ENCODE measurements around the gene SV2A.

SV2A gene

DNA sequence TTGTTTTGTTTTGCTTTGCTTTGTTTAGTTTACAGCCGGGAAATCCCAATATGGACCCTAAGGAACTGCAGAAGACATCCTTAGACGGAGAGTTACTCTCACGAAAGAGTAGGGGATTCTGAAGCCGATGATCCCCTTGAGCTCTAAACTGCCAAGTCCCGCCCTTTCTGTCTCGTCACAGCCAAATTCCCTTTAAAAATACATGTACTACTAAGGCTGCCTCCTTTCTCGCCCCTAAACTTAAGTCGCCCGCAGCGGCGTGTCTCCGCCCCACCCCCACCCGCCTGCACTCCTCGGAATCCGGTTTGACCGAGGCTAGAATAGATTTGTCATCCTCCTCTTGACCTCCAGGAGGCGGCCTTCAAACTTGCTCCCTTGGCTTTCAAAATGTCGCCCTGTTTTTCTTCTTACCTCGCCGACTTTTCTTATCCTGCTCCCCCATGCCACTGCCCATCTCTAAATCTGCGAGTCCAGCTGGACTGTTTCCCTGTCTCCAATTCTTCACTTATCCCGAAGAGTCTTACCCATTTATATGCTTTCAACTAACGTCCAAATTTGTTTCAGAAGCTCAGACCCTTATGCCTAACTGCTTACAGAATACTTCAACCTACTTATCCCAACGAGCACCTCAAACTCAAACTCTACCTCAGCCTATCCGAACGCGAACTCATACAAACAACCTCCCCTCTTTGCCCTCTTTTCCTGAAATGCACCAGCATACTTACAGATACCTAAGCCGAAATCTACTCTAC is 29.2 kb downstream of the SV2A start (continued):
- TF ChIP-seq SP2 (tag by site-specific recombination; IDR thresholded peaks at IDR 0.05) (no peak; the same call in 1 of the 2 replicates), ZFHX2 (tag by site-specific recombination; conservative IDR thresholded peaks at IDR 0.05) (no peak; the same call in 1 of the 2 replicates), ZNF626 (tag by site-specific recombination; IDR thresholded peaks at IDR 0.05) (no peak), ZNF660 (tag by site-specific recombination; IDR thresholded peaks at IDR 0.05) (peak; percentile 77; the same call in 1 of the 2 replicates), TRIM28 (IDR thresholded peaks at IDR 0.05; ENCODE audit: borderline replicate concordance, low read length) (peak; percentile 71; the same call in 1 of the 2 replicates), ZNF202 (tag by site-specific recombination; IDR thresholded peaks at IDR 0.05; ENCODE audit: borderline replicate concordance) (no peak), ZIC2 (tag by site-specific recombination; IDR thresholded peaks at IDR 0.05) (no peak), ZSCAN23 (tag by site-specific recombination; IDR thresholded peaks at IDR 0.05) (0 out of 2 replicates have a peak, but pooled peaks have one; percentile 15), ZNF830 (tag by site-specific recombination; IDR thresholded peaks at IDR 0.05; ENCODE audit: low read depth) (no peak), TCF7L2 (IDR thresholded peaks at IDR 0.05; ENCODE audit: borderline replicate concordance, low read depth, low read length) (no peak), RBAK (tag by site-specific recombination; IDR thresholded peaks at IDR 0.05) (no peak), SP3 (tag by site-specific recombination; IDR thresholded peaks at IDR 0.05) (no peak), IKZF3 (tag by site-specific recombination; IDR thresholded peaks at IDR 0.05) (peak; percentile 58), KLF1 (tag by site-specific recombination; IDR thresholded peaks at IDR 0.05) (peak; percentile 30; the same call in 1 of the 2 replicates), MZF1 (tag by site-specific recombination; IDR thresholded peaks at IDR 0.05; ENCODE audit: borderline replicate concordance) (peak; percentile 95), KLF10 (tag by site-specific recombination; IDR thresholded peaks at IDR 0.05) (peak; percentile 68), ZNF776 (tag by site-specific recombination; IDR thresholded peaks at IDR 0.05; ENCODE audit: borderline replicate concordance) (no peak), ZNF433 (tag by site-specific recombination; IDR thresholded peaks at IDR 0.05; ENCODE audit: low read depth) (no peak), ZNF518A (tag by site-specific recombination; conservative IDR thresholded peaks at IDR 0.05; ENCODE audit: low read depth) (peak; percentile 12), TSHZ1 (tag by site-specific recombination; IDR thresholded peaks at IDR 0.05; ENCODE audit: borderline replicate concordance) (peak; percentile 59; the same call in 1 of the 2 replicates), ZNF169 (tag by site-specific recombination; IDR thresholded peaks at IDR 0.05) (no peak), YY1 (tag by site-specific recombination; IDR thresholded peaks at IDR 0.05) (peak; percentile 70), ZNF266 (tag by site-specific recombination; IDR thresholded peaks at IDR 0.05; ENCODE audit: low read depth) (no peak), ZNF23 (tag by site-specific recombination; IDR thresholded peaks at IDR 0.05; ENCODE audit: borderline replicate concordance) (no peak), BCL11A (tag by site-specific recombination; IDR thresholded peaks at IDR 0.05; ENCODE audit: low read depth) (no peak)
- TF ChIP-seq, protein P1, sequence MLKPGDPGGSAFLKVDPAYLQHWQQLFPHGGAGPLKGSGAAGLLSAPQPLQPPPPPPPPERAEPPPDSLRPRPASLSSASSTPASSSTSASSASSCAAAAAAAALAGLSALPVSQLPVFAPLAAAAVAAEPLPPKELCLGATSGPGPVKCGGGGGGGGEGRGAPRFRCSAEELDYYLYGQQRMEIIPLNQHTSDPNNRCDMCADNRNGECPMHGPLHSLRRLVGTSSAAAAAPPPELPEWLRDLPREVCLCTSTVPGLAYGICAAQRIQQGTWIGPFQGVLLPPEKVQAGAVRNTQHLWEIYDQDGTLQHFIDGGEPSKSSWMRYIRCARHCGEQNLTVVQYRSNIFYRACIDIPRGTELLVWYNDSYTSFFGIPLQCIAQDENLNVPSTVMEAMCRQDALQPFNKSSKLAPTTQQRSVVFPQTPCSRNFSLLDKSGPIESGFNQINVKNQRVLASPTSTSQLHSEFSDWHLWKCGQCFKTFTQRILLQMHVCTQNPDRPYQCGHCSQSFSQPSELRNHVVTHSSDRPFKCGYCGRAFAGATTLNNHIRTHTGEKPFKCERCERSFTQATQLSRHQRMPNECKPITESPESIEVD (tag by site-specific recombination; IDR thresholded peaks at IDR 0.05): peak; percentile 72
- TF ChIP-seq, protein P2, sequence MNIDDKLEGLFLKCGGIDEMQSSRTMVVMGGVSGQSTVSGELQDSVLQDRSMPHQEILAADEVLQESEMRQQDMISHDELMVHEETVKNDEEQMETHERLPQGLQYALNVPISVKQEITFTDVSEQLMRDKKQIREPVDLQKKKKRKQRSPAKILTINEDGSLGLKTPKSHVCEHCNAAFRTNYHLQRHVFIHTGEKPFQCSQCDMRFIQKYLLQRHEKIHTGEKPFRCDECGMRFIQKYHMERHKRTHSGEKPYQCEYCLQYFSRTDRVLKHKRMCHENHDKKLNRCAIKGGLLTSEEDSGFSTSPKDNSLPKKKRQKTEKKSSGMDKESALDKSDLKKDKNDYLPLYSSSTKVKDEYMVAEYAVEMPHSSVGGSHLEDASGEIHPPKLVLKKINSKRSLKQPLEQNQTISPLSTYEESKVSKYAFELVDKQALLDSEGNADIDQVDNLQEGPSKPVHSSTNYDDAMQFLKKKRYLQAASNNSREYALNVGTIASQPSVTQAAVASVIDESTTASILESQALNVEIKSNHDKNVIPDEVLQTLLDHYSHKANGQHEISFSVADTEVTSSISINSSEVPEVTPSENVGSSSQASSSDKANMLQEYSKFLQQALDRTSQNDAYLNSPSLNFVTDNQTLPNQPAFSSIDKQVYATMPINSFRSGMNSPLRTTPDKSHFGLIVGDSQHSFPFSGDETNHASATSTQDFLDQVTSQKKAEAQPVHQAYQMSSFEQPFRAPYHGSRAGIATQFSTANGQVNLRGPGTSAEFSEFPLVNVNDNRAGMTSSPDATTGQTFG (tag by site-specific recombination; IDR thresholded peaks at IDR 0.05; ENCODE audit: borderline replicate concordance): no peak
